HepG2 (cell line): Measurements from ENCODE around the gene EFCAB8. TPM values are rescaled to one million over a fixed set of nuclear protein-coding genes. Genes with fewer than 3 reads are reported as not detected.

Experiments used
- CCDC6 ChIP-seq: sonication (generic); formaldehyde crosslinking; IDR thresholded peaks from 2 replicates; pipeline ENCODE4 v1.8.1; 2022; ENCODE audit warnings: mild to moderate bottlenecking, missing genetic modification reagents, moderate library complexity
- CENPT ChIP-seq: sonication (generic); formaldehyde crosslinking; IDR thresholded peaks from 2 replicates; pipeline ENCODE4 v1.8.0; 2022; ENCODE audit warnings: low read depth, mild to moderate bottlenecking, moderate library complexity, missing genetic modification reagents
- KDM4B ChIP-seq: sonication (generic); formaldehyde crosslinking; IDR thresholded peaks from 2 replicates; pipeline ENCODE4 v1.4.0; 2020; ENCODE audit warnings: missing genetic modification reagents
- KLF13 ChIP-seq: sonication (generic); formaldehyde crosslinking; IDR thresholded peaks from 2 replicates; pipeline ENCODE4 v1.4.0; 2020; ENCODE audit warnings: mild to moderate bottlenecking, missing genetic modification reagents
- REXO4 ChIP-seq: sonication (generic); formaldehyde crosslinking; IDR thresholded peaks from 2 replicates; pipeline ENCODE4 v1.8.0; 2022; ENCODE audit warnings: missing genetic modification reagents, mild to moderate bottlenecking, borderline replicate concordance
- TARDBP ChIP-seq: sonication (generic); formaldehyde crosslinking; IDR thresholded peaks from 2 replicates; pipeline ENCODE4 v1.8.0; 2022; ENCODE audit warnings: mild to moderate bottlenecking, missing genetic modification reagents
- ZFP36L2 ChIP-seq: sonication (generic); formaldehyde crosslinking; IDR thresholded peaks from 2 replicates; pipeline ENCODE4 v1.4.0; 2020; ENCODE audit warnings: missing genetic modification reagents
- ZFP37 ChIP-seq: sonication (generic); formaldehyde crosslinking; IDR thresholded peaks from 2 replicates; pipeline ENCODE4 v1.4.0; 2020; ENCODE audit warnings: missing genetic modification reagents, borderline replicate concordance
- ZIK1 ChIP-seq: sonication (generic); formaldehyde crosslinking; IDR thresholded peaks from 2 replicates; pipeline ENCODE4 v1.5.0; 2020; ENCODE audit warnings: mild to moderate bottlenecking, low read depth, missing genetic modification reagents, borderline replicate concordance
- ZNF136 ChIP-seq: sonication (generic); formaldehyde crosslinking; IDR thresholded peaks from 2 replicates; pipeline ENCODE4 v1.8.1; 2022; ENCODE audit warnings: low read depth, mild to moderate bottlenecking, moderate library complexity, missing genetic modification reagents
- ZNF282 ChIP-seq: fragments of 450-650 bp; IDR thresholded peaks from 2 replicates; pipeline ENCODE4 v1.6.1; 2018; ENCODE audit not compliant: partially characterized antibody
- ZNF296 ChIP-seq: sonication (generic); formaldehyde crosslinking; conservative IDR thresholded peaks from 2 replicates; pipeline ENCODE4 v1.5.0; 2020; ENCODE audit warnings: mild to moderate bottlenecking, missing genetic modification reagents
- ZNF569 ChIP-seq: sonication (generic); formaldehyde crosslinking; IDR thresholded peaks from 2 replicates; pipeline ENCODE4 v1.5.0; 2020; ENCODE audit warnings: mild to moderate bottlenecking, missing genetic modification reagents, moderate library complexity, borderline replicate concordance
- ZNF724P ChIP-seq: sonication (generic); formaldehyde crosslinking; IDR thresholded peaks from 2 replicates; pipeline ENCODE4 v1.8.0; 2022; ENCODE audit warnings: missing genetic modification reagents, borderline replicate concordance
- ZNF772 ChIP-seq: sonication (generic); formaldehyde crosslinking; IDR thresholded peaks from 2 replicates; pipeline ENCODE4 v1.5.0; 2020; ENCODE audit warnings: mild to moderate bottlenecking, missing genetic modification reagents
- ZNF781 ChIP-seq: sonication (generic); formaldehyde crosslinking; IDR thresholded peaks from 2 replicates; pipeline ENCODE4 v1.5.1; 2020; ENCODE audit warnings: borderline replicate concordance, mild to moderate bottlenecking, missing genetic modification reagents; ENCODE audit errors: not compliant biosample characterization
- ZNF883 ChIP-seq: sonication (generic); formaldehyde crosslinking; IDR thresholded peaks from 2 replicates; pipeline ENCODE4 v1.5.1; 2020; ENCODE audit warnings: mild to moderate bottlenecking, missing genetic modification reagents; ENCODE audit errors: not compliant biosample characterization
- ZSCAN12 ChIP-seq: sonication (generic); formaldehyde crosslinking; IDR thresholded peaks from 2 replicates; pipeline ENCODE4 v1.9.0; 2021; ENCODE audit warnings: mild to moderate bottlenecking, missing genetic modification reagents
- polyA plus RNA-seq, 8 experiments: library from polyadenylated mRNA; depleted of rRNA in 3 of 8; stranded (reverse) in 7 of 8; unstranded in 1 of 8; fragments of >200 nt; fragmentation: Illumina TruSeq in 4 of 8; extraction: Trizol in 4 of 8; gene quantifications; 2 replicates each; pipeline versions ENCODE4 v1.2.1 to v1.2.3, GENCODE V29; 2011 to 2016; ENCODE audit warnings: low read depth in 4 of 8, missing spikeins in 1 of 8, mixed read lengths in 1 of 8; ENCODE audit not compliant: insufficient read depth in 1 of 8
- total RNA-seq, 5 experiments: library from RNA; depleted of rRNA; stranded (reverse); fragments of >200 nt; fragmentation: Illumina TruSeq; extraction: Trizol; gene quantifications; 2 replicates each; pipeline ENCODE4 v1.2.3, GENCODE V29; 2016; ENCODE audit warnings: low read depth in 1 of 5
- TF ChIP-seq, protein P1 (sequence below): sonication (generic); formaldehyde crosslinking; IDR thresholded peaks from 2 replicates; pipeline ENCODE4 v1.4.0; 2020; ENCODE audit warnings: missing genetic modification reagents
- TF ChIP-seq, protein P2 (sequence below), 2 experiments: IDR thresholded peaks; 2 replicates each; pipeline ENCODE4 v1.6.1; 2011 to 2012; ENCODE audit warnings: low read length in 2 of 2, borderline replicate concordance in 1 of 2, low read depth in 1 of 2, mild to moderate bottlenecking in 1 of 2, moderate library complexity in 1 of 2
- TF ChIP-seq, protein P3 (sequence below): sonication (generic); formaldehyde crosslinking; IDR thresholded peaks from 2 replicates; pipeline ENCODE4 v1.4.0; 2020; ENCODE audit warnings: missing genetic modification reagents

The EFCAB8 gene
- total and polyA plus RNA-seq, 2 of the 13 experiments (the other 11 are each of a cell fraction or from before 2014, with no cell fraction given) = 0.15 to 0.22 TPM

DNA sequence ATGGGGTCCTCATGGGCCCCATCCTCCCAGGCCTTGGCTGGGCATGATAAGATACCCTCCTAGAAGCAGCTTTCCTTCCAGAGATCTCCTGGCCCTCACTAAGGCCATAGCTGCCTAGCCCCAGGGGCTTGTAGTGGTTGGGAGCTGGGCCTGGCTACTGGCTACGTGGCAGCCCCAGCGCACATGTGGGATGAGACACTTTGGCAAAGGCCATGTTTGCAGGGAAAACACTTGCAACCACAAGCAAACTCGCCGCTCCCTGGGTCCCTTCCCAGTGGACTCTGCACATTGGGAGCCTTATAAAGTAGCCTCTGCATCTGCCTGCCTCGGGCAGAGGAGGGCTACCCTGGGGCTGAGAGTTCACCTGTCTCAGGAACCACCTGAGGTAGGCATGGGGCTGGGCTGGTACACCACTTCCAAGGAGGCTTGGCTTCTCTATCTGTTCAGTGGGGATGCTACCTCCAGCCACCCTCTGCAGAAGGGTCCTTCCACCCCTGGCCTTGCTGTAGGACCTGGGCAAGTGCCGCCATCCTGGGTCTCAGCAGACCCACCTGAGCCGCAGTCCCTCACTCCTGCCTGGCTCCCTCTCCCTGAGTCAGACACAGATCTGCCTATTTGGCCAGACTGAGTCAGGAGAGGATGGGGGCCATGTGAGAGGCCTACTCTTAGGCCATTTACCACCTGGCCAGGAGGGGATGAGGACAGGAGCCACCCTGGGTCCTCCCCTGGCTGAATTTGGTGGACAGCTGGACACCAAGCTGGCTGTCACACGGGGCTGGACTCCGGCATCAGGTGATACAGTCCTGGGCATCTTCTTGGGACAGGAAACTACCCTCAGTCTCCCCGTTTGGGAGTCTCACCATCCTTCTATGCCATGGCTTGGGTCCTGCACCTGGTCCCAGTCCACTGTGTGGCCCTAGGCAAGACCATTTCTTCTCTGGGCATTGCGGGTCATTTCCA is 148.9 kb downstream of the EFCAB8 start, which contains the start of gene BPIFB2 (continued):
- no peak for TF ChIP-seq ZNF781
- no peak for TF ChIP-seq ZNF724P (CRISPR knock-in tag)
- peak; percentile 86 for TF ChIP-seq ZNF883
- TF ChIP-seq REXO4 = no peak
- TF ChIP-seq, protein P1, sequence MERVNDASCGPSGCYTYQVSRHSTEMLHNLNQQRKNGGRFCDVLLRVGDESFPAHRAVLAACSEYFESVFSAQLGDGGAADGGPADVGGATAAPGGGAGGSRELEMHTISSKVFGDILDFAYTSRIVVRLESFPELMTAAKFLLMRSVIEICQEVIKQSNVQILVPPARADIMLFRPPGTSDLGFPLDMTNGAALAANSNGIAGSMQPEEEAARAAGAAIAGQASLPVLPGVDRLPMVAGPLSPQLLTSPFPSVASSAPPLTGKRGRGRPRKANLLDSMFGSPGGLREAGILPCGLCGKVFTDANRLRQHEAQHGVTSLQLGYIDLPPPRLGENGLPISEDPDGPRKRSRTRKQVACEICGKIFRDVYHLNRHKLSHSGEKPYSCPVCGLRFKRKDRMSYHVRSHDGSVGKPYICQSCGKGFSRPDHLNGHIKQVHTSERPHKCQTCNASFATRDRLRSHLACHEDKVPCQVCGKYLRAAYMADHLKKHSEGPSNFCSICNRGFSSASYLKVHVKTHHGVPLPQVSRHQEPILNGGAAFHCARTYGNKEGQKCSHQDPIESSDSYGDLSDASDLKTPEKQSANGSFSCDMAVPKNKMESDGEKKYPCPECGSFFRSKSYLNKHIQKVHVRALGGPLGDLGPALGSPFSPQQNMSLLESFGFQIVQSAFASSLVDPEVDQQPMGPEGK (CRISPR knock-in tag) = peak; percentile 93
- no peak for TF ChIP-seq ZNF282
- TF ChIP-seq ZIK1 (CRISPR knock-in tag) = peak; percentile 96; the same call in 1 of the 2 replicates
- peak; percentile 76; the same call in 1 of the 2 replicates for TF ChIP-seq ZNF296 (CRISPR knock-in tag)
- TF ChIP-seq CENPT (CRISPR knock-in tag) = peak; percentile 93; the same call in 1 of the 2 replicates
- TF ChIP-seq ZNF136 (CRISPR knock-in tag) = peak; percentile 27; the same call in 1 of the 2 replicates
- peak; percentile 17; the same call in 1 of the 2 replicates for TF ChIP-seq KDM4B (CRISPR knock-in tag)
- peak; percentile 87 for TF ChIP-seq KLF13 (CRISPR knock-in tag)
- TF ChIP-seq CCDC6 (CRISPR knock-in tag) = no peak; the same call in 1 of the 2 replicates
- TF ChIP-seq ZFP36L2 (CRISPR knock-in tag) = no peak; the same call in 1 of the 2 replicates
- TF ChIP-seq, protein P2, sequence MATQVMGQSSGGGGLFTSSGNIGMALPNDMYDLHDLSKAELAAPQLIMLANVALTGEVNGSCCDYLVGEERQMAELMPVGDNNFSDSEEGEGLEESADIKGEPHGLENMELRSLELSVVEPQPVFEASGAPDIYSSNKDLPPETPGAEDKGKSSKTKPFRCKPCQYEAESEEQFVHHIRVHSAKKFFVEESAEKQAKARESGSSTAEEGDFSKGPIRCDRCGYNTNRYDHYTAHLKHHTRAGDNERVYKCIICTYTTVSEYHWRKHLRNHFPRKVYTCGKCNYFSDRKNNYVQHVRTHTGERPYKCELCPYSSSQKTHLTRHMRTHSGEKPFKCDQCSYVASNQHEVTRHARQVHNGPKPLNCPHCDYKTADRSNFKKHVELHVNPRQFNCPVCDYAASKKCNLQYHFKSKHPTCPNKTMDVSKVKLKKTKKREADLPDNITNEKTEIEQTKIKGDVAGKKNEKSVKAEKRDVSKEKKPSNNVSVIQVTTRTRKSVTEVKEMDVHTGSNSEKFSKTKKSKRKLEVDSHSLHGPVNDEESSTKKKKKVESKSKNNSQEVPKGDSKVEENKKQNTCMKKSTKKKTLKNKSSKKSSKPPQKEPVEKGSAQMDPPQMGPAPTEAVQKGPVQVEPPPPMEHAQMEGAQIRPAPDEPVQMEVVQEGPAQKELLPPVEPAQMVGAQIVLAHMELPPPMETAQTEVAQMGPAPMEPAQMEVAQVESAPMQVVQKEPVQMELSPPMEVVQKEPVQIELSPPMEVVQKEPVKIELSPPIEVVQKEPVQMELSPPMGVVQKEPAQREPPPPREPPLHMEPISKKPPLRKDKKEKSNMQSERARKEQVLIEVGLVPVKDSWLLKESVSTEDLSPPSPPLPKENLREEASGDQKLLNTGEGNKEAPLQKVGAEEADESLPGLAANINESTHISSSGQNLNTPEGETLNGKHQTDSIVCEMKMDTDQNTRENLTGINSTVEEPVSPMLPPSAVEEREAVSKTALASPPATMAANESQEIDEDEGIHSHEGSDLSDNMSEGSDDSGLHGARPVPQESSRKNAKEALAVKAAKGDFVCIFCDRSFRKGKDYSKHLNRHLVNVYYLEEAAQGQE (IDR thresholded peaks at IDR 0.05; ENCODE audit: borderline replicate concordance in 1 of 2, low read depth in 1 of 2, low read length in 2 of 2) = peak in 1 of 2 experiments; percentile 65; a peak in 2 of 4 replicates
- peak; percentile 95 for TF ChIP-seq TARDBP
- TF ChIP-seq, protein P3, sequence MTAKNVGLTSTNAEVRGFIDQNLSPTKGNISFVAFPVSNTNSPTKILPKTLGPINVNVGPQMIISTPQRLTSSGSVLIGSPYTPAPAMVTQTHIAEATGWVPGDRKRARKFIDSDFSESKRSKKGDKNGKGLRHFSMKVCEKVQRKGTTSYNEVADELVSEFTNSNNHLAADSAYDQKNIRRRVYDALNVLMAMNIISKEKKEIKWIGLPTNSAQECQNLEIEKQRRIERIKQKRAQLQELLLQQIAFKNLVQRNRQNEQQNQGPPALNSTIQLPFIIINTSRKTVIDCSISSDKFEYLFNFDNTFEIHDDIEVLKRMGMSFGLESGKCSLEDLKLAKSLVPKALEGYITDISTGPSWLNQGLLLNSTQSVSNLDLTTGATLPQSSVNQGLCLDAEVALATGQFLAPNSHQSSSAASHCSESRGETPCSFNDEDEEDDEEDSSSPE (CRISPR knock-in tag) = peak; percentile 71; the same call in 1 of the 2 replicates
- peak; percentile 26; the same call in 1 of the 2 replicates for TF ChIP-seq ZFP37 (CRISPR knock-in tag)
- peak; percentile 70; the same call in 1 of the 2 replicates for TF ChIP-seq ZNF569 (CRISPR knock-in tag)
- no peak for TF ChIP-seq ZSCAN12
- peak; percentile 96 for TF ChIP-seq ZNF772 (CRISPR knock-in tag)
